ENCODE data around the gene ATXN7.
A peak's percentile ranks its signal among the peaks of the same experiment; 100 is the strongest.

ATXN7 gene

DNA sequence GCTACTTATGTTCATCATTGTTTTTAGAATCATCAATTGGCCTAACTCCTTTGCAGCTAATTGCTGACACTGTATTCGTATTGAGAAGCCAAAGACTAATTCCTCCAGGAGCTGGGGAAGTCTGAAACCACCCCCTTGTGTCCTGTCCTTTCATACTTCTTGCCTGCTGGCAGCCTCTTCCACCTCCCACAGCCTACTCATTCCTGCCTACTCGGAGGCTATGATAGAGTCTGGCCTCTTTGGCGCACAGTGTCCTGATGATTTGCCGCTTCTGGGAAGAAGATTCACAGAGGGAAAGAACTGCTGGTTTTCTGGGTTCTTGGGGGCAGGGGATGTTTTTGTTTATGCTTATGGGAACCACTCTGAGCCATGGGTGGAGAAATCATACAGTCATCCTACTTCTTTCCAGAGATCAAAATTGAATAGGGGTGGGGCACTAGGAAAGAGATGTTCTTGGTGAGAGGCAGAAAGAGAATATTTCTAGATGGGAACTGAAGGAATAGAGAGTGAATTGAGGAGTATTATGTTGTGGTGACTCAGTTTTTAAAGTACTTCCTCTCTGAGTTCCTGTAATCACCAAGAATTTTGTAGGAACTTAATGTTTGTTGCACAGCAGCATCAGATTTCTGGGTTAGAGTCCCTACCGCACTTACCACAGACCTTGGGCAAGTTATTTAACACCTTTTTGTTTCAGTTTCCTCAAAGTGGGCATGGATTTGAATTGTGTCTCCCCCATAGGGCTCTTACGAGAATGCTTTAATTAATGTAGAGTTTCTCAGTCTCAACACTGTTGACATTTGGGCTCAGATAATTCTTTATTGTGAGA, 70.6 kb downstream of the ATXN7 start:
- Histone ChIP-seq H2AFZ (ENCODE audit: low read length) (no peak overlapping the region), H3K9ac (ENCODE audit: low read length) (no peak overlapping the region), H4K20me1 (ENCODE audit: insufficient read depth, low read length) (peaks cover 41% of the 10 kb centered on the region), H3K4me3 (ENCODE audit: low read length) (no peak overlapping the region), H3K27me3 (replicated peaks; ENCODE audit: insufficient read depth, low read length) (no peaks in the 10 kb centered on the region), H3K27ac (ENCODE audit: low read length) (no peak overlapping the region), H3K9me3 (replicated peaks; ENCODE audit: insufficient read depth, low read length) (no peaks in the 10 kb centered on the region), H3F3A (ENCODE audit: insufficient read depth, low read length) (peaks cover 19% of the 10 kb centered on the region), H3K79me2 (ENCODE audit: low read length) (peaks cover 63% of the 10 kb centered on the region), H3K4me1 (ENCODE audit: low read length) (peaks cover 36% of the 10 kb centered on the region), H3K36me3 (replicated peaks; ENCODE audit: insufficient read depth, low read length) (no peaks in the 10 kb centered on the region), H3K9me2 (replicated peaks; ENCODE audit: insufficient read depth, low read length) (no peaks in the 10 kb centered on the region), H3K4me2 (ENCODE audit: low read depth, low read length) (no peak overlapping the region)
- no peak for DNase-seq
- no peak for TF ChIP-seq EZH2phosphoT487 (IDR thresholded peaks at IDR 0.05; ENCODE audit: low read length)
- TF ChIP-seq, protein P1, sequence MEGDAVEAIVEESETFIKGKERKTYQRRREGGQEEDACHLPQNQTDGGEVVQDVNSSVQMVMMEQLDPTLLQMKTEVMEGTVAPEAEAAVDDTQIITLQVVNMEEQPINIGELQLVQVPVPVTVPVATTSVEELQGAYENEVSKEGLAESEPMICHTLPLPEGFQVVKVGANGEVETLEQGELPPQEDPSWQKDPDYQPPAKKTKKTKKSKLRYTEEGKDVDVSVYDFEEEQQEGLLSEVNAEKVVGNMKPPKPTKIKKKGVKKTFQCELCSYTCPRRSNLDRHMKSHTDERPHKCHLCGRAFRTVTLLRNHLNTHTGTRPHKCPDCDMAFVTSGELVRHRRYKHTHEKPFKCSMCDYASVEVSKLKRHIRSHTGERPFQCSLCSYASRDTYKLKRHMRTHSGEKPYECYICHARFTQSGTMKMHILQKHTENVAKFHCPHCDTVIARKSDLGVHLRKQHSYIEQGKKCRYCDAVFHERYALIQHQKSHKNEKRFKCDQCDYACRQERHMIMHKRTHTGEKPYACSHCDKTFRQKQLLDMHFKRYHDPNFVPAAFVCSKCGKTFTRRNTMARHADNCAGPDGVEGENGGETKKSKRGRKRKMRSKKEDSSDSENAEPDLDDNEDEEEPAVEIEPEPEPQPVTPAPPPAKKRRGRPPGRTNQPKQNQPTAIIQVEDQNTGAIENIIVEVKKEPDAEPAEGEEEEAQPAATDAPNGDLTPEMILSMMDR (IDR thresholded peaks at IDR 0.05; ENCODE audit: low read length), result no peak
- no peak for TF ChIP-seq EZH2 (optimal IDR thresholded peaks at IDR 0.05; ENCODE audit: low read depth, low read length)

DNA sequence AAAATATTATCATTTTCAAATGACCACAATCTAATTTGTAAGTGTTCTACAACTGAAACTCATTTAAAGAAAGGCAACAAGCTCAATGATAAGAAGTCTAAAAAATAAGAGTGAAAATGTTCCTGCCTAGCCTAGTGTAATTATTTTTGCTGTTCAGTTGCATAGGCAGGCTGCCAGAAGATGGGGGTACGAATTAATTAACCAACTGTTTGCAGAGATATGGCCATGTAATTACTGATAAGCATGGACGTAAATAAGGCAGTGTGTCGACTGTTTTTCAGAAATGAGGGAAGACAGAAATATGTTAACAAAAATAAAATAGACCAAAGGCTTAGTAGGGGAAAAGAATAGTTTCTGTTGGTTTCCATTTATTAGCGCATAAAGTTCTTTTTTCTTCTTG, 73.3 kb downstream of the ATXN7 start:
- no peaks in the 10 kb centered on the region for H3K27me3 ChIP-seq (replicated peaks; ENCODE audit: insufficient read depth, low read length)
- H4K20me1 ChIP-seq (ENCODE audit: insufficient read depth, low read length), result peaks cover 42% of the 10 kb centered on the region
- no peak overlapping the region for H3K9ac ChIP-seq (ENCODE audit: low read length)
- H3K4me2 ChIP-seq (ENCODE audit: low read depth, low read length), result no peak overlapping the region
- H3K36me3 ChIP-seq (replicated peaks; ENCODE audit: insufficient read depth, low read length), result no peaks in the 10 kb centered on the region
- no peak for DNase-seq
- H3K9me3 ChIP-seq (replicated peaks; ENCODE audit: insufficient read depth, low read length), result no peaks in the 10 kb centered on the region
- H3K9me2 ChIP-seq (replicated peaks; ENCODE audit: insufficient read depth, low read length), result no peaks in the 10 kb centered on the region
- peaks cover 74% of the 10 kb centered on the region for H3K79me2 ChIP-seq (ENCODE audit: low read length)
- H2AFZ ChIP-seq (ENCODE audit: low read length), result no peak overlapping the region
- peaks cover 19% of the 10 kb centered on the region for H3F3A ChIP-seq (ENCODE audit: insufficient read depth, low read length)
- TF ChIP-seq EZH2 (optimal IDR thresholded peaks at IDR 0.05; ENCODE audit: low read depth, low read length) (no peak), EZH2phosphoT487 (IDR thresholded peaks at IDR 0.05; ENCODE audit: low read length) (no peak)
- TF ChIP-seq, protein P1 (IDR thresholded peaks at IDR 0.05; ENCODE audit: low read length), result no peak
- H3K27ac ChIP-seq (ENCODE audit: low read length), result no peak overlapping the region
- no peak overlapping the region for H3K4me3 ChIP-seq (ENCODE audit: low read length)
- peaks cover 36% of the 10 kb centered on the region for H3K4me1 ChIP-seq (ENCODE audit: low read length)

DNA sequence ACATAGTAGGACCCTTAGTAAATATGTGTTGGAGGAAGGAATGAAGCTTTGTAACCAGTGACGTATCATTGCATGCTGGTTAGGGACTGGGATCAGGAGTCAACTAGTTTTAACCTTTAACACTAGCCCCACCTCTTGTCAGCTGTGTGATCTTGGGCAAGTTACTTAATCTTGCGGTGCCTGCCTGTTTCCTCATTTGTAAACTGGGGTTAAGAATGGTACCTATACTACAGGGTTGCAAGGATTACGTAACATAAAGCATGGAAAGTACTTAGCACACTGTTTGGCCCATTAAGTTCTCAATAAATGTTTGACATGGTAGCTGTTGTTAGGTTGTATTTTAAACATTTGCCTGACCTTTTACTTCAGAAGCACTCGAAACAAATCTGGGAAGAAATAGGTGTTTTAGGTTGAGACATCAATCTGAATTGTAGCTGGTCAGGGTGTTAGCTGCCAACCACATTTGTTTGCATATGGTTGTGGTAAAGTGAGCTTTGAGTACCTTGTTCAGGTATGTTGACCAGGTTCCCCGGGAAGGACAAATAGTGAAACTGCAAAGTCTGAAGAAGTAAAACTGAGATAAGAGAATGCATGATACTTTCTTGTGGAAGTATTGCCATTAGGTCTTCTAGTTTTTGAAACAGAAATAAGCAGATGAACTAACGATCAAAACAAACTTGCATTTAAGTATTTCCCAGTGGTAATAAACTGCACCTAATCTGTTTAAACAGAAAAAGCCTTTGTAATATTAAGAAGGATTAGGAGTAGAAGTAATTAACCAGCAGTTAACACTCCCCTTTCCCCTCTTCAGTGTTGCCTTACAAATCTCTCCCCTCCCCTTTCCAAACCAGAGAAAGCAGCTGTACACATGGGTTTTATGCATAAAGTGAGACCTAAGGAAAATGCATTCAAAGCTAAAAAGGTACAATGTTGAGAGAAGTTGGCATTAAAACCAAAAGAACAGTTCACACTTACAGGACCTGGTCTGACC, 74.3 kb downstream of the ATXN7 start:
- DNase-seq, result peak; percentile 85
- no peaks in the 10 kb centered on the region for H3K36me3 ChIP-seq (replicated peaks; ENCODE audit: insufficient read depth, low read length)
- no peak overlapping the region for H2AFZ ChIP-seq (ENCODE audit: low read length)
- H4K20me1 ChIP-seq (ENCODE audit: insufficient read depth, low read length), result peaks cover 35% of the 10 kb centered on the region
- peaks cover 28% of the 10 kb centered on the region for H3K4me1 ChIP-seq (ENCODE audit: low read length)
- H3F3A ChIP-seq (ENCODE audit: insufficient read depth, low read length), result peaks cover 16% of the 10 kb centered on the region
- no peaks in the 10 kb centered on the region for H3K9me3 ChIP-seq (replicated peaks; ENCODE audit: insufficient read depth, low read length)
- H3K4me3 ChIP-seq (ENCODE audit: low read length), result no peak overlapping the region
- peak overlapping the region; percentile 37; the same call in 1 of the 2 replicates for H3K4me2 ChIP-seq (ENCODE audit: low read depth, low read length)
- no peaks in the 10 kb centered on the region for H3K9me2 ChIP-seq (replicated peaks; ENCODE audit: insufficient read depth, low read length)
- peaks cover 75% of the 10 kb centered on the region for H3K79me2 ChIP-seq (ENCODE audit: low read length)
- H3K27ac ChIP-seq (ENCODE audit: low read length), result no peak overlapping the region; the same call in 1 of the 2 replicates
- H3K9ac ChIP-seq (ENCODE audit: low read length), result no peak overlapping the region
- TF ChIP-seq, protein P1 (IDR thresholded peaks at IDR 0.05; ENCODE audit: low read length), result no peak
- no peak for TF ChIP-seq EZH2 (optimal IDR thresholded peaks at IDR 0.05; ENCODE audit: low read depth, low read length)
- no peak; the same call in 1 of the 2 replicates for TF ChIP-seq EZH2phosphoT487 (IDR thresholded peaks at IDR 0.05; ENCODE audit: low read length)
- H3K27me3 ChIP-seq (replicated peaks; ENCODE audit: insufficient read depth, low read length), result no peaks in the 10 kb centered on the region

Data from MM.1S (cell line).